Heart left ventricle (tissue), 13 donors: ENCODE measurements around the gene SPAG4.

ENCODE experiments used
- POLR2A ChIP-seq, 2 donors: fragments of 450-650 bp; IDR thresholded peaks; one replicate each; pipeline ENCODE4 v1.6.1; 2017; ENCODE audit warnings: antibody characterized with exemption in 2 of 2, mild to moderate bottlenecking in 2 of 2, moderate library complexity in 2 of 2
- TF ChIP-seq, protein P1 (sequence below), 12 donors: fragments of 200-600 bp; sonication (generic) in 4 of 12; IDR thresholded peaks; one replicate each; pipeline versions ENCODE4 v1.5.0 to v1.8.0; 2018 to 2022; ENCODE audit warnings: antibody characterized with exemption in 12 of 12, mild to moderate bottlenecking in 5 of 12
- donor health status: ischemic (EF 13 %, LVEDD 7.1; RV severe dilation, severe dysfunction).
- donor health status: DM: no; HTN: yes; CAD: no.
- donor health status: DM: no; HTN: no; CAD: no.
- donor health status: ischemic (EF 25% LVEDD 6.9; RV normal size, moderate dysfunction).
- donor health status: ischemic (EF 25% LVEDD 5.7; RV mildly dilated, moderate dysfunction).
- donor health status: ischemic (EF 35%, LVEDD 5.7; RV mildly dilated, moderate dysfunction).
- donor health status: nonischemic (EF 11% LVEDD 7.7; RV severe dilation, severe dysfunction).
- donor health status: DM: yes; HTN: yes; CAD: no.
- donor health status: PGD.
- donor health status: ischemic (EF 29% LVEDD 5.4; RV normal size, mild dysfunction).
- donor health status: nonischemic (EF 23%, LVEDD 6.1; RV moderate dilation, normal function).

DNA sequence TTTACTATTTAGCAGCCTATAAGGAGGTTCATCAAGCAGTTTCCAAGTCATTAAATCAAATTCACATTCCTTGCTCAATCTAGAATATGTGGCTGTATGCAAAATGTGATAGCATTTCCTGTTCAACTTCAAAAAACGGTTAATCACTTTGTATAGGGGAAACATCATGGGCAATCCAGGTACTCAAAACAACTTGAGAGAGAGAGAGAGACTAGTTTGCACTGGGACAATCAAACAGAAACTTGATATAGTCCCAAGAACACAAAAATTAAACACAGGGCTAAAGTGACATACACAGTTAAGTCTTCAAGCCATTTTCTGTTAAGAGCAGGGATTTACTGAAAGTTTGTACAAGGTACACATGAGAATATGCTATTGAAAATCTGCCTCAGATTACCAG is 41.6 kb downstream of the SPAG4 start:
- TF ChIP-seq, protein P1, sequence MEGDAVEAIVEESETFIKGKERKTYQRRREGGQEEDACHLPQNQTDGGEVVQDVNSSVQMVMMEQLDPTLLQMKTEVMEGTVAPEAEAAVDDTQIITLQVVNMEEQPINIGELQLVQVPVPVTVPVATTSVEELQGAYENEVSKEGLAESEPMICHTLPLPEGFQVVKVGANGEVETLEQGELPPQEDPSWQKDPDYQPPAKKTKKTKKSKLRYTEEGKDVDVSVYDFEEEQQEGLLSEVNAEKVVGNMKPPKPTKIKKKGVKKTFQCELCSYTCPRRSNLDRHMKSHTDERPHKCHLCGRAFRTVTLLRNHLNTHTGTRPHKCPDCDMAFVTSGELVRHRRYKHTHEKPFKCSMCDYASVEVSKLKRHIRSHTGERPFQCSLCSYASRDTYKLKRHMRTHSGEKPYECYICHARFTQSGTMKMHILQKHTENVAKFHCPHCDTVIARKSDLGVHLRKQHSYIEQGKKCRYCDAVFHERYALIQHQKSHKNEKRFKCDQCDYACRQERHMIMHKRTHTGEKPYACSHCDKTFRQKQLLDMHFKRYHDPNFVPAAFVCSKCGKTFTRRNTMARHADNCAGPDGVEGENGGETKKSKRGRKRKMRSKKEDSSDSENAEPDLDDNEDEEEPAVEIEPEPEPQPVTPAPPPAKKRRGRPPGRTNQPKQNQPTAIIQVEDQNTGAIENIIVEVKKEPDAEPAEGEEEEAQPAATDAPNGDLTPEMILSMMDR (IDR thresholded peaks at IDR 0.05), result no peak
- TF ChIP-seq POLR2A (IDR thresholded peaks at IDR 0.05), result no peak
